A549 (cell line): ENCODE data around the gene C6orf52.

Experiments
- CEBPB ChIP-seq, 2 experiments: fragments of >200 bp in 1 of 2; sonication (Bioruptor Twin) in 1 of 2; formaldehyde crosslinking in 1 of 2; IDR thresholded peaks; 2 replicates each; pipeline ENCODE4 v1.6.1; 2012 to 2016
- EP300 ChIP-seq, 2 experiments: fragments of >200 bp; sonication (Bioruptor Twin); formaldehyde crosslinking; IDR thresholded peaks; 2 replicates in 1 of 2; 3 replicates in 1 of 2; pipeline ENCODE4 v1.6.1; 2016 to 2017
- ESRRA ChIP-seq: fragments of 150-350 bp; IDR thresholded peaks from 2 replicates; pipeline ENCODE4 v1.6.1; 2014; ENCODE audit warnings: mild to moderate bottlenecking, low read length, borderline replicate concordance
- POLR2A ChIP-seq: IDR thresholded peaks from 2 replicates; pipeline ENCODE4 v1.6.1; 2012; ENCODE audit warnings: mild to moderate bottlenecking, low read length
- RAD21 ChIP-seq, 2 experiments: fragments of >200 bp in 1 of 2; sonication (Bioruptor Twin) in 1 of 2; formaldehyde crosslinking in 1 of 2; IDR thresholded peaks in 1 of 2; conservative IDR thresholded peaks in 1 of 2; 2 replicates in 1 of 2; 3 replicates in 1 of 2; pipeline ENCODE4 v1.6.1; 2012 to 2018; ENCODE audit warnings: inconsistent platforms in 1 of 2
- RARB ChIP-seq: fragments of 250-450 bp; sonication (Bioruptor Pico); IDR thresholded peaks from 2 replicates; pipeline ENCODE4 v1.8.0; 2021; ENCODE audit warnings: mild to moderate bottlenecking, moderate library complexity
- SREBF2 ChIP-seq: fragments of 450-650 bp; IDR thresholded peaks from 2 replicates; pipeline ENCODE4 v1.6.1; 2014; ENCODE audit warnings: mild to moderate bottlenecking, moderate library complexity
- ZC3H11A ChIP-seq: fragments of 450-650 bp; IDR thresholded peaks from 2 replicates; pipeline ENCODE4 v1.6.1; 2014; ENCODE audit warnings: antibody characterized with exemption, mild to moderate bottlenecking
- TF ChIP-seq, protein P1 (sequence below): fragments of >200 bp; sonication (Bioruptor Twin); formaldehyde crosslinking; IDR thresholded peaks from 3 replicates; pipeline ENCODE4 v1.5.1; 2016
- TF ChIP-seq, protein P2 (sequence below): fragments of 200-600 bp; sonication (generic); IDR thresholded peaks from 2 replicates; pipeline ENCODE4 v1.6.1; 2016; ENCODE audit warnings: antibody characterized with exemption, mild to moderate bottlenecking, moderate library complexity

DNA sequence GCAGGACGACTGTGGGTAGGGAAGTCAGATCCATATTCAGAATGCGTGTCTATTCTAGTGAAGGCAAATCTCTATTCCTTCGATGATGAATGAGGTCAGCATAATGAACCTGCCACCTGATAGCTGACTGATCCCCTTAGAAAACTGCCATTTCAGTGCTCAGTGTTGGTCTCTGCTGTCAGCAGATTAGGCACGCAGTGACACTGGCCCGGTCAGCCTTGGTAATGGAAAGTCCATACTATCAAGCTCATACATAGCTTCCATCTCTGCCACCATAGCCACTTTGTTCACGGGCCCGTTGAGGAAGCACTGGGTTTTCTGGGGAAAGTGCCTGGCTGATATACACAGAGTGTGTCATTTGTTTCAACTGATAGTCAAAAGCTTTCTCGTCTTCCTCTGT, 54.0 kb downstream of the C6orf52 start:
- TF ChIP-seq CEBPB (IDR thresholded peaks at IDR 0.05): no peak
- TF ChIP-seq, protein P1, sequence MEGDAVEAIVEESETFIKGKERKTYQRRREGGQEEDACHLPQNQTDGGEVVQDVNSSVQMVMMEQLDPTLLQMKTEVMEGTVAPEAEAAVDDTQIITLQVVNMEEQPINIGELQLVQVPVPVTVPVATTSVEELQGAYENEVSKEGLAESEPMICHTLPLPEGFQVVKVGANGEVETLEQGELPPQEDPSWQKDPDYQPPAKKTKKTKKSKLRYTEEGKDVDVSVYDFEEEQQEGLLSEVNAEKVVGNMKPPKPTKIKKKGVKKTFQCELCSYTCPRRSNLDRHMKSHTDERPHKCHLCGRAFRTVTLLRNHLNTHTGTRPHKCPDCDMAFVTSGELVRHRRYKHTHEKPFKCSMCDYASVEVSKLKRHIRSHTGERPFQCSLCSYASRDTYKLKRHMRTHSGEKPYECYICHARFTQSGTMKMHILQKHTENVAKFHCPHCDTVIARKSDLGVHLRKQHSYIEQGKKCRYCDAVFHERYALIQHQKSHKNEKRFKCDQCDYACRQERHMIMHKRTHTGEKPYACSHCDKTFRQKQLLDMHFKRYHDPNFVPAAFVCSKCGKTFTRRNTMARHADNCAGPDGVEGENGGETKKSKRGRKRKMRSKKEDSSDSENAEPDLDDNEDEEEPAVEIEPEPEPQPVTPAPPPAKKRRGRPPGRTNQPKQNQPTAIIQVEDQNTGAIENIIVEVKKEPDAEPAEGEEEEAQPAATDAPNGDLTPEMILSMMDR: no peak
- no peak for TF ChIP-seq EP300 (IDR thresholded peaks at IDR 0.05)
- TF ChIP-seq RAD21 (conservative IDR thresholded peaks at IDR 0.05 in 1 of 2, IDR thresholded peaks at IDR 0.05 in 1 of 2): no peak
- TF ChIP-seq, protein P2, sequence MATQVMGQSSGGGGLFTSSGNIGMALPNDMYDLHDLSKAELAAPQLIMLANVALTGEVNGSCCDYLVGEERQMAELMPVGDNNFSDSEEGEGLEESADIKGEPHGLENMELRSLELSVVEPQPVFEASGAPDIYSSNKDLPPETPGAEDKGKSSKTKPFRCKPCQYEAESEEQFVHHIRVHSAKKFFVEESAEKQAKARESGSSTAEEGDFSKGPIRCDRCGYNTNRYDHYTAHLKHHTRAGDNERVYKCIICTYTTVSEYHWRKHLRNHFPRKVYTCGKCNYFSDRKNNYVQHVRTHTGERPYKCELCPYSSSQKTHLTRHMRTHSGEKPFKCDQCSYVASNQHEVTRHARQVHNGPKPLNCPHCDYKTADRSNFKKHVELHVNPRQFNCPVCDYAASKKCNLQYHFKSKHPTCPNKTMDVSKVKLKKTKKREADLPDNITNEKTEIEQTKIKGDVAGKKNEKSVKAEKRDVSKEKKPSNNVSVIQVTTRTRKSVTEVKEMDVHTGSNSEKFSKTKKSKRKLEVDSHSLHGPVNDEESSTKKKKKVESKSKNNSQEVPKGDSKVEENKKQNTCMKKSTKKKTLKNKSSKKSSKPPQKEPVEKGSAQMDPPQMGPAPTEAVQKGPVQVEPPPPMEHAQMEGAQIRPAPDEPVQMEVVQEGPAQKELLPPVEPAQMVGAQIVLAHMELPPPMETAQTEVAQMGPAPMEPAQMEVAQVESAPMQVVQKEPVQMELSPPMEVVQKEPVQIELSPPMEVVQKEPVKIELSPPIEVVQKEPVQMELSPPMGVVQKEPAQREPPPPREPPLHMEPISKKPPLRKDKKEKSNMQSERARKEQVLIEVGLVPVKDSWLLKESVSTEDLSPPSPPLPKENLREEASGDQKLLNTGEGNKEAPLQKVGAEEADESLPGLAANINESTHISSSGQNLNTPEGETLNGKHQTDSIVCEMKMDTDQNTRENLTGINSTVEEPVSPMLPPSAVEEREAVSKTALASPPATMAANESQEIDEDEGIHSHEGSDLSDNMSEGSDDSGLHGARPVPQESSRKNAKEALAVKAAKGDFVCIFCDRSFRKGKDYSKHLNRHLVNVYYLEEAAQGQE: no peak
- no peak for TF ChIP-seq ZC3H11A
- no peak for TF ChIP-seq POLR2A
- TF ChIP-seq ESRRA: no peak
- no peak for TF ChIP-seq RARB
- no peak for TF ChIP-seq SREBF2
